Liver (tissue), 3 donors: ENCODE measurements around the gene CACNA1C.

Experiments
- RAD21 ChIP-seq, 2 donors: IDR thresholded peaks; 2 replicates each; pipeline ENCODE4 v1.6.1; 2016; ENCODE audit warnings: antibody characterized with exemption in 2 of 2, mild to moderate bottlenecking in 2 of 2
- RXRA ChIP-seq, 2 donors: IDR thresholded peaks; 2 replicates each; pipeline ENCODE4 v1.6.1; 2017 to 2018; ENCODE audit warnings: antibody characterized with exemption in 2 of 2, mild to moderate bottlenecking in 1 of 2
- SP1 ChIP-seq: IDR thresholded peaks from 2 replicates; pipeline ENCODE4 v1.6.1; 2018; ENCODE audit warnings: antibody characterized with exemption, mild to moderate bottlenecking
- TAF1 ChIP-seq: conservative IDR thresholded peaks from 2 replicates; pipeline ENCODE4 v1.6.1; 2016; ENCODE audit warnings: antibody characterized with exemption, mild to moderate bottlenecking
- TF ChIP-seq, protein P1 (sequence below): fragments of 150-350 bp; IDR thresholded peaks from 2 replicates; pipeline ENCODE4 v1.5.1; 2017; ENCODE audit warnings: improper control_type of control experiment, low read depth, low read length; ENCODE audit not compliant: missing input control
- TF ChIP-seq, protein P2 (sequence below): IDR thresholded peaks from 2 replicates; pipeline ENCODE4 v1.6.1; 2016; ENCODE audit warnings: antibody characterized with exemption, mild to moderate bottlenecking
- TF ChIP-seq, protein P3 (sequence below): IDR thresholded peaks from 2 replicates; pipeline ENCODE4 v1.6.1; 2016; ENCODE audit warnings: antibody characterized with exemption
- TF ChIP-seq, protein P4 (sequence below): IDR thresholded peaks from 2 replicates; pipeline ENCODE4 v1.6.1; 2016; ENCODE audit warnings: antibody characterized with exemption
- donor health status: healthy.
- donor health status: healthy.

DNA sequence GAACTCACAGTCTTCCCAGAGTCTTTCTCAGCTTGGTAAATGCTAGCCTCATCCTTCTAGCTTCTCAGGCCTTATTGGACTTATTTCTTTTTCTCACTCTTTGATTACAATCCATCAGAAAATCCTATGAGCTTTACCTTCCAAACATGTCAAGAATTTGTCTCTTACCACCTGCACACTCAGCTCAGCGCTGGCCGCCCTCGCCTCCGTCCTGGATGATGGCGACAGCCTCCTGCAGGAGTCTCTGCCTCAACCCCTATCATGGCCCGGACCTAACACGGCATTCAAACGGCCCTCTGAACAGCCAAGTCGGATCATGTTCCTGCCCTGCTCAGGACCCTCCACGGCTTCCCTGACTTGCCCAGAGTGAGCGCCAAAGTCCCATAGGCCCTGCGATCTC, 408.9 kb downstream of the CACNA1C start:
- TF ChIP-seq, protein P1, sequence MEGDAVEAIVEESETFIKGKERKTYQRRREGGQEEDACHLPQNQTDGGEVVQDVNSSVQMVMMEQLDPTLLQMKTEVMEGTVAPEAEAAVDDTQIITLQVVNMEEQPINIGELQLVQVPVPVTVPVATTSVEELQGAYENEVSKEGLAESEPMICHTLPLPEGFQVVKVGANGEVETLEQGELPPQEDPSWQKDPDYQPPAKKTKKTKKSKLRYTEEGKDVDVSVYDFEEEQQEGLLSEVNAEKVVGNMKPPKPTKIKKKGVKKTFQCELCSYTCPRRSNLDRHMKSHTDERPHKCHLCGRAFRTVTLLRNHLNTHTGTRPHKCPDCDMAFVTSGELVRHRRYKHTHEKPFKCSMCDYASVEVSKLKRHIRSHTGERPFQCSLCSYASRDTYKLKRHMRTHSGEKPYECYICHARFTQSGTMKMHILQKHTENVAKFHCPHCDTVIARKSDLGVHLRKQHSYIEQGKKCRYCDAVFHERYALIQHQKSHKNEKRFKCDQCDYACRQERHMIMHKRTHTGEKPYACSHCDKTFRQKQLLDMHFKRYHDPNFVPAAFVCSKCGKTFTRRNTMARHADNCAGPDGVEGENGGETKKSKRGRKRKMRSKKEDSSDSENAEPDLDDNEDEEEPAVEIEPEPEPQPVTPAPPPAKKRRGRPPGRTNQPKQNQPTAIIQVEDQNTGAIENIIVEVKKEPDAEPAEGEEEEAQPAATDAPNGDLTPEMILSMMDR = no peak
- TF ChIP-seq, protein P2, sequence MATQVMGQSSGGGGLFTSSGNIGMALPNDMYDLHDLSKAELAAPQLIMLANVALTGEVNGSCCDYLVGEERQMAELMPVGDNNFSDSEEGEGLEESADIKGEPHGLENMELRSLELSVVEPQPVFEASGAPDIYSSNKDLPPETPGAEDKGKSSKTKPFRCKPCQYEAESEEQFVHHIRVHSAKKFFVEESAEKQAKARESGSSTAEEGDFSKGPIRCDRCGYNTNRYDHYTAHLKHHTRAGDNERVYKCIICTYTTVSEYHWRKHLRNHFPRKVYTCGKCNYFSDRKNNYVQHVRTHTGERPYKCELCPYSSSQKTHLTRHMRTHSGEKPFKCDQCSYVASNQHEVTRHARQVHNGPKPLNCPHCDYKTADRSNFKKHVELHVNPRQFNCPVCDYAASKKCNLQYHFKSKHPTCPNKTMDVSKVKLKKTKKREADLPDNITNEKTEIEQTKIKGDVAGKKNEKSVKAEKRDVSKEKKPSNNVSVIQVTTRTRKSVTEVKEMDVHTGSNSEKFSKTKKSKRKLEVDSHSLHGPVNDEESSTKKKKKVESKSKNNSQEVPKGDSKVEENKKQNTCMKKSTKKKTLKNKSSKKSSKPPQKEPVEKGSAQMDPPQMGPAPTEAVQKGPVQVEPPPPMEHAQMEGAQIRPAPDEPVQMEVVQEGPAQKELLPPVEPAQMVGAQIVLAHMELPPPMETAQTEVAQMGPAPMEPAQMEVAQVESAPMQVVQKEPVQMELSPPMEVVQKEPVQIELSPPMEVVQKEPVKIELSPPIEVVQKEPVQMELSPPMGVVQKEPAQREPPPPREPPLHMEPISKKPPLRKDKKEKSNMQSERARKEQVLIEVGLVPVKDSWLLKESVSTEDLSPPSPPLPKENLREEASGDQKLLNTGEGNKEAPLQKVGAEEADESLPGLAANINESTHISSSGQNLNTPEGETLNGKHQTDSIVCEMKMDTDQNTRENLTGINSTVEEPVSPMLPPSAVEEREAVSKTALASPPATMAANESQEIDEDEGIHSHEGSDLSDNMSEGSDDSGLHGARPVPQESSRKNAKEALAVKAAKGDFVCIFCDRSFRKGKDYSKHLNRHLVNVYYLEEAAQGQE = no peak
- TF ChIP-seq RAD21 (IDR thresholded peaks at IDR 0.05) = no peak
- no peak for TF ChIP-seq TAF1
- TF ChIP-seq, protein P3, sequence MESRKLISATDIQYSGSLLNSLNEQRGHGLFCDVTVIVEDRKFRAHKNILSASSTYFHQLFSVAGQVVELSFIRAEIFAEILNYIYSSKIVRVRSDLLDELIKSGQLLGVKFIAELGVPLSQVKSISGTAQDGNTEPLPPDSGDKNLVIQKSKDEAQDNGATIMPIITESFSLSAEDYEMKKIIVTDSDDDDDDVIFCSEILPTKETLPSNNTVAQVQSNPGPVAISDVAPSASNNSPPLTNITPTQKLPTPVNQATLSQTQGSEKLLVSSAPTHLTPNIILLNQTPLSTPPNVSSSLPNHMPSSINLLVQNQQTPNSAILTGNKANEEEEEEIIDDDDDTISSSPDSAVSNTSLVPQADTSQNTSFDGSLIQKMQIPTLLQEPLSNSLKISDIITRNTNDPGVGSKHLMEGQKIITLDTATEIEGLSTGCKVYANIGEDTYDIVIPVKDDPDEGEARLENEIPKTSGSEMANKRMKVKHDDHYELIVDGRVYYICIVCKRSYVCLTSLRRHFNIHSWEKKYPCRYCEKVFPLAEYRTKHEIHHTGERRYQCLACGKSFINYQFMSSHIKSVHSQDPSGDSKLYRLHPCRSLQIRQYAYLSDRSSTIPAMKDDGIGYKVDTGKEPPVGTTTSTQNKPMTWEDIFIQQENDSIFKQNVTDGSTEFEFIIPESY = no peak
- TF ChIP-seq, protein P4, sequence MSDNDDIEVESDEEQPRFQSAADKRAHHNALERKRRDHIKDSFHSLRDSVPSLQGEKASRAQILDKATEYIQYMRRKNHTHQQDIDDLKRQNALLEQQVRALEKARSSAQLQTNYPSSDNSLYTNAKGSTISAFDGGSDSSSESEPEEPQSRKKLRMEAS = no peak
- no peak for TF ChIP-seq SP1
- no peak for TF ChIP-seq RXRA (IDR thresholded peaks at IDR 0.05)
